Dermis lymphatic vessel endothelial cell (primary cell): ENCODE data around the gene SORCS3. TPM values are rescaled to one million over a fixed set of nuclear protein-coding genes. Genes with fewer than 3 reads are reported as not detected.

ENCODE experiments used
- total RNA-seq: library from RNA; depleted of rRNA; stranded (reverse); fragments of >200 nt; gene quantifications from 2 replicates; pipeline ENCODE4 v1.2.1, GENCODE V29; 2014

Gene SORCS3
- total RNA-seq: not detected in 2 replicates

GRCh38 chr10:104641187-104641936, at the start of gene SORCS3:
TSS of gene SORCS3 (plus strand) at chr10:104641290.

